ENCODE measurements around the gene IL17RD. TPM values are rescaled to one million over a fixed set of nuclear protein-coding genes. Genes with fewer than 3 reads are reported as not detected.

IL17RD gene
- total and polyA plus RNA-seq, 2 of the 13 experiments (the other 11 are each of a cell fraction or from before 2014, with no cell fraction given) = 0.28 to 0.31 TPM

- TF ChIP-seq HNF1B (CRISPR knock-in tag; IDR thresholded peaks at IDR 0.05) (peak; percentile 37; the same call in 1 of the 2 replicates), HOXA3 (CRISPR knock-in tag; IDR thresholded peaks at IDR 0.05) (0 out of 2 replicates have a peak, but pooled peaks have one; percentile 1), ZNF280B (CRISPR knock-in tag; IDR thresholded peaks at IDR 0.05; ENCODE audit: borderline replicate concordance) (0 out of 2 replicates have a peak, but pooled peaks have one; percentile 26), NFE2L2 (IDR thresholded peaks at IDR 0.05; ENCODE audit: low read length) (no peak), KLF16 (CRISPR knock-in tag; IDR thresholded peaks at IDR 0.05) (0 out of 4 replicates have a peak, but pooled peaks of 1 of the 2 experiments have one; percentile 4), ZNF281 (CRISPR knock-in tag; IDR thresholded peaks at IDR 0.05; ENCODE audit: borderline replicate concordance) (peak; percentile 33; the same call in 1 of the 2 replicates), RARG (CRISPR knock-in tag; IDR thresholded peaks at IDR 0.05; ENCODE audit: low read depth) (no peak), ZNF562 (CRISPR knock-in tag; IDR thresholded peaks at IDR 0.05; ENCODE audit: borderline replicate concordance) (no peak), TRIM24 (CRISPR knock-in tag; IDR thresholded peaks at IDR 0.05) (no peak), ZNF350 (CRISPR knock-in tag; IDR thresholded peaks at IDR 0.05; ENCODE audit: borderline replicate concordance, low read depth) (peak; percentile 8; the same call in 1 of the 2 replicates), ZNF770 (CRISPR knock-in tag; IDR thresholded peaks at IDR 0.05) (peak; percentile 28; the same call in 1 of the 2 replicates), PITX1 (CRISPR knock-in tag; IDR thresholded peaks at IDR 0.05) (0 out of 2 replicates have a peak, but pooled peaks have one; percentile 3), TOPORS (CRISPR knock-in tag; IDR thresholded peaks at IDR 0.05) (0 out of 2 replicates have a peak, but pooled peaks have one; percentile 5), PAXIP1 (CRISPR knock-in tag; conservative IDR thresholded peaks at IDR 0.05) (no peak)
These were observed 85.7 kb downstream of the IL17RD start (continued) for GRCh38 chr3:57079474-57079831.

All from HepG2 (cell line).